Smooth muscle cell of the umbilical artery (primary cell): ENCODE results near the gene ADIPOQ. TPM values are rescaled to one million over a fixed set of nuclear protein-coding genes. Genes with fewer than 3 reads are reported as not detected.

Experiments
- total RNA-seq: library from RNA; depleted of rRNA; stranded (reverse); fragments of >200 nt; gene quantifications from 2 replicates; pipeline ENCODE4 v1.2.3, GENCODE V29; 2014

The ADIPOQ gene
- total RNA-seq: not detected in 2 replicates

DNA sequence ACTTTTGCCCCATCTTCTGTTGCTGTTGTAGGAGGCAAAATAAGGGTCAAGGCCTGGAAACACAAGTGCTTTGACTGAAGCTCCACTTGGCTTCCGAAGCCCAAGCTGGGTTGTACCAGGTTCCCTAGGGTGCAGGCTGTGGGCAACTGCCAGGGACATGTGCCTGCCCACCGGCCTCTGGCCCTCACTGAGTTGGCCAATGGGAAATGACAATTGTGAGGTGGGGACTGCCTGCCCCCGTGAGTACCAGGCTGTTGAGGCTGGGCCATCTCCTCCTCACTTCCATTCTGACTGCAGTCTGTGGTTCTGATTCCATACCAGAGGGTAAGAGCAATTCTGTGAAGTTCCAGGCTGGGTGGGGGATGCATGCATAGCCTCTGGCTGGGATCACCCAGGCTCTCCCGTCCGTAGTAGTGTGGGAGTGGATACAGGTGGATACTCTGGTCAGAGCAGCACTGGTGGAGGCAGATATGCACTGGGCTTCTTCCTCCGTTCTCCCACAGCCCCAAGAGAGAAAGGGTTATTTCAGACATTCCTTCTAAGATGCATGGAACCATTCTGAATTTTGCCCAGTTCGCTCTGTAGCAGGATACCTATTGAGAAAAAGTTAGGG is at the start of gene ADIPOQ:
Gene ADIPOQ, plus strand, starts transcription at position 285 of the 613 bp plus-strand sequence. CDS start 10,349 bp downstream, outside the sequence.

DNA sequence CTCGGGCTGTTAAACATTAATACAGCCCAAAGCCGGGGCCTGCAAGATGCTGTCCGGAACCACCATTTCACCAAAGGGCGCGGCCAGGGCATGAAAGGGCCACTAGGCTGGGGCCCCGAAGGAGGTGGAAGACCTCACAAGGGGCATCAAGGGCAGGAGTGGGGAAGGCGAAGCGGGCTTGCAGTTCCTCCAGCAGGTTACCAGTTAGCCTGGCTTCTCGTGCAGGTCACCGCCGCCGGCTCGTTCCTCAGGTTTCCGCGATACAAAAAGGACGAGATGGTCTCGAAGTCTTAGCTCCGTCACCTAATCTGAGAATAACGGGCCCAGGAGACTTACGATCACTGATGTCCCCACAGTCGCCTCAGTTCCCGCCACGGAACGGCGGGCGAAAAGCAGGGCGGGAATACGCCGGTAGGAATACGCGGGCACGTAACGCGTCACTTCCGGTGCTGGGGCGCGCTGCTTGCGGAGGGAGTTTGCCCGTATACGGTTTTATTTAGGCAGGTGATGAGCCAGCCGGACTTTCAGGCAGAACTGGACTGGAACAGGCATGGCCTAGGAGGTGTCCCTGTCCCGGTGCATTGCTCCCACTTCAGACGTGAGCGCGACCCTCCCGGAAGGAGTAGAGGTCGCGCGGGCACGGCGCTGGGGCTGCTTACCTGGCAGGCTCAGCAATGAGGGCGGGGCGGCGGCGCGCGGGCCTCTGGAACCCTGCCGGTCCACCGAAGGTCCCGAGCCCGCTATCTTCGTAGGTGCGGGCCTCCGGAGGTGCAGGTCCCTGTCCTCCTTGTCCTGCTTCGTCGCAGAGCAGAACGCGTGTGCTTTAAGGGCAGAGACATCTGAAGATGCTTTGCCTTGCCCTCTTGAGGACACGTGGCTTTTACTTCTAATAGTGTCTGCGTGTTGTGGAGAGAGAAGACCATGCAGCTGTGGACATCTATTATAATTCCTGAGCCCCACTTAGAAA is 36.1 kb upstream of the ADIPOQ start, which contains the start of gene RFC4:
Gene RFC4, minus strand, starts transcription at position 394 of the 967 bp plus-strand sequence. CDS start 1,769 bp downstream, outside the sequence.

Other genes starting within 250 kb of the ADIPOQ start
- under 0.01 and 0.09 TPM in 2 replicates for gene AHSG, start 229.7 kb upstream of the ADIPOQ start, total RNA-seq
- not detected in 2 replicates for gene FETUB, start 202.3 kb upstream of the ADIPOQ start, total RNA-seq
- gene HRG, start 176.7 kb upstream of the ADIPOQ start, total RNA-seq: not detected in 2 replicates
- not detected in 2 replicates for gene KNG1, start 125.4 kb upstream of the ADIPOQ start, total RNA-seq
- 938 and 1,581 TPM in 2 replicates for gene EIF4A2, start 59.1 kb upstream of the ADIPOQ start, total RNA-seq
- 16.0 and 23.0 TPM in 2 replicates for gene RFC4, start 36.2 kb upstream of the ADIPOQ start, total RNA-seq
- gene ST6GAL1, start 87.8 kb downstream of the ADIPOQ start, total RNA-seq: 10.7 and 17.1 TPM in 2 replicates